Endothelial cell of umbilical vein (primary cell): ENCODE data around the gene CNOT6L. TPM values are rescaled to one million over a fixed set of nuclear protein-coding genes. Genes with fewer than 3 reads are reported as not detected.

Experiments
- BruUV-seq: library from RNA; stranded (reverse); fragments of 400-500 nt; replicated peaks from 2 replicates; lab custom pipeline; 2021; lab: Mats Ljungman, UMichigan
- CTCF ChIA-PET: fragments of 300-600, 350-600 bp; sonication (Branson Sonifier 250); formaldehyde crosslinking; loops from one replicate; lab custom pipeline; 2021; ENCODE audit warnings: antibody characterized with exemption, inconsistent platforms; lab: Charles Lee
- POLR2A ChIA-PET: fragments of 300-600, 350-600 bp; sonication (Branson Sonifier 250); formaldehyde crosslinking; loops from one replicate; lab custom pipeline; 2021; ENCODE audit warnings: antibody characterized with exemption, inconsistent platforms; lab: Charles Lee
- DNase-seq: peaks from one replicate; pipeline ENCODE4 v3.0.0-alpha.2; 2011; ENCODE audit warnings: low read depth, low spot score
- FAIRE-seq: peaks from 2 replicates; lab custom pipeline; 2011; peaks lifted over from hg19 to GRCh38; lab: Jason Lieb, UNC
- H2AFZ ChIP-seq: 2 replicates; pipeline ENCODE4 v1.6.0; 2012; ENCODE audit warnings: low read depth, low read length, control low read depth, inconsistent platforms
- H3K27ac ChIP-seq: 2 replicates; pipeline ENCODE4 v1.5.1; 2011; ENCODE audit warnings: low read depth, mild to moderate bottlenecking, control low read depth, low read length, moderate library complexity; ENCODE audit not compliant: insufficient read depth
- H3K27me3 ChIP-seq, 2 experiments: 2 replicates each; pipeline versions ENCODE4 v1.6.0 to v1.6.1; 2011; ENCODE audit warnings: low read length in 2 of 2, mixed read lengths in 1 of 2; ENCODE audit not compliant: control insufficient read depth in 2 of 2, insufficient read depth in 2 of 2
- H3K36me3 ChIP-seq, 2 experiments: 2 replicates in 1 of 2; 3 replicates in 1 of 2; pipeline ENCODE4 v1.5.1; 2011; ENCODE audit warnings: low read length in 2 of 2, mild to moderate bottlenecking in 1 of 2, moderate library complexity in 1 of 2; ENCODE audit not compliant: control insufficient read depth in 2 of 2, insufficient read depth in 2 of 2; ENCODE audit errors: extremely low read depth in 1 of 2
- H3K4me1 ChIP-seq: 3 replicates; pipeline ENCODE4 v1.5.1; 2011; ENCODE audit warnings: mild to moderate bottlenecking, low read length; ENCODE audit not compliant: control insufficient read depth, insufficient read depth; ENCODE audit errors: extremely low read depth
- H3K4me2 ChIP-seq: 2 replicates; pipeline ENCODE4 v1.6.1; 2011; ENCODE audit warnings: low read length, control low read depth, mixed read lengths; ENCODE audit not compliant: insufficient read depth
- H3K4me3 ChIP-seq, 3 experiments: fragments of 200-600 bp in 1 of 3; sonication (generic), shearing (Covaris generic) in 1 of 3; replicated peaks in 1 of 3; 2 replicates each; pipeline ENCODE4 v1.5.1; 2011 to 2016; ENCODE audit warnings: control low read depth in 3 of 3, low read length in 3 of 3, mild to moderate bottlenecking in 2 of 3, inconsistent platforms in 1 of 3, low read depth in 1 of 3, moderate library complexity in 1 of 3; ENCODE audit not compliant: insufficient read depth in 1 of 3
- H3K79me2 ChIP-seq: 2 replicates; pipeline ENCODE4 v1.6.0; 2012; ENCODE audit warnings: low read length, inconsistent platforms; ENCODE audit not compliant: control insufficient read depth, insufficient read depth
- H3K9ac ChIP-seq: replicated peaks from 2 replicates; pipeline ENCODE3; 2011; ENCODE audit warnings: low read length, control low read depth; ENCODE audit not compliant: insufficient read depth; ENCODE audit errors: extremely low read depth
- H3K9me1 ChIP-seq: replicated peaks from 3 replicates; pipeline ENCODE4 v1.6.0; 2011; ENCODE audit warnings: mild to moderate bottlenecking, low read length; ENCODE audit not compliant: control insufficient read depth, insufficient read depth; ENCODE audit errors: extremely low read depth
- H3K9me3 ChIP-seq: replicated peaks from 2 replicates; pipeline ENCODE4 v1.5.1; 2012; ENCODE audit warnings: low read length, inconsistent platforms; ENCODE audit not compliant: control insufficient read depth, insufficient read depth
- H4K20me1 ChIP-seq: replicated peaks from 2 replicates; pipeline ENCODE3; 2011; ENCODE audit warnings: mild to moderate bottlenecking, low read length; ENCODE audit not compliant: control insufficient read depth, insufficient read depth; ENCODE audit errors: extremely low read depth
- FOS ChIP-seq: IDR thresholded peaks from 2 replicates; pipeline ENCODE4 v1.6.1; 2011; ENCODE audit warnings: mild to moderate bottlenecking, low read length, moderate library complexity, borderline replicate concordance; ENCODE audit not compliant: insufficient read depth
- GATA2 ChIP-seq: IDR thresholded peaks from 2 replicates; pipeline ENCODE4 v1.7.0; 2011; ENCODE audit warnings: low read depth, mild to moderate bottlenecking, moderate library complexity, mixed read lengths, low read length; ENCODE audit not compliant: insufficient read length, insufficient read depth
- JUN ChIP-seq: IDR thresholded peaks from 2 replicates; pipeline ENCODE4 v1.6.1; 2011; ENCODE audit warnings: borderline replicate concordance, low read depth; ENCODE audit not compliant: insufficient read length, insufficient read depth
- MYC ChIP-seq: IDR thresholded peaks from one replicate; pipeline ENCODE4 v1.6.1; 2011; ENCODE audit warnings: mild to moderate bottlenecking, low read depth, low read length
- POLR2A ChIP-seq: IDR thresholded peaks from 2 replicates; pipeline ENCODE4 v1.6.1; 2012; ENCODE audit warnings: low read depth, mild to moderate bottlenecking, control low read depth, low read length
- dilution Hi-C: fragments of 300-500 bp; cut with MboI; formaldehyde crosslinking; loops from one replicate; pipeline ENCODE4 v1.15.0; 2019; ENCODE audit warnings: low sequenced_read_pairs; ENCODE audit not compliant: extremely low pct_ligation_motif_present
- intact Hi-C: fragments of 100-400 bp; cut with micrococcal nuclease; formaldehyde crosslinking; loops from one replicate; pipeline ENCODE4 v1.10.0; 2022
- polyA plus RNA-seq, 4 experiments: library from polyadenylated mRNA; depleted of rRNA in 3 of 4; stranded (reverse) in 3 of 4; unstranded in 1 of 4; fragments of >200 nt; gene quantifications; 2 replicates each; pipeline versions ENCODE4 v1.2.1 to v1.2.3, GENCODE V29; 2011 to 2012; ENCODE audit warnings: missing spikeins in 1 of 4
- total RNA-seq: library from RNA; stranded (reverse); gene quantifications from 2 replicates; pipeline ENCODE4 v1.2.3, GENCODE V29; 2021
- TF ChIP-seq, protein P1 (sequence below): IDR thresholded peaks from 2 replicates; pipeline ENCODE4 v1.6.1; 2011; ENCODE audit not compliant: insufficient read depth, insufficient read length
- TF ChIP-seq, protein P2 (sequence below), 2 donors: IDR thresholded peaks; 1 replicate in 1 of 2; 2 replicates in 1 of 2; pipeline ENCODE4 v1.5.1; 2011; ENCODE audit warnings: low read length in 2 of 2, mild to moderate bottlenecking in 2 of 2, moderate library complexity in 2 of 2, control low read depth in 1 of 2, inconsistent platforms in 1 of 2, low read depth in 1 of 2; ENCODE audit not compliant: insufficient read depth in 1 of 2; ENCODE audit errors: extremely low read depth in 1 of 2

The CNOT6L gene
- total and polyA plus RNA-seq, 2 donors (not counting 3 experiments of a cell fraction or from before 2014, with no cell fraction given), result 8.5 to 60.7 TPM

GRCh38 chr4:77845929-77846328, 26.8 kb upstream of the CNOT6L start:
- H3K4me2 ChIP-seq, result no peak overlapping the region
- H2AFZ ChIP-seq, result no peak overlapping the region
- intact Hi-C loops (no loop called here), dilution Hi-C loops (no loop called here)
- no peak for FAIRE-seq
- H3K27me3 ChIP-seq, result no peaks in the 10 kb centered on the region
- BruUV-seq, result no TSS peak
- no peaks in the 10 kb centered on the region for H4K20me1 ChIP-seq
- H3K79me2 ChIP-seq, result no peaks in the 10 kb centered on the region
- no peak overlapping the region for H3K27ac ChIP-seq
- H3K9ac ChIP-seq, result no peak overlapping the region
- ChIA-PET POLR2A (interaction anchor here (0.8 kb wide), 1 partner anchor 17 kb away, joined by 5 read pairs; the partner anchor contains the start of gene MRPL1), CTCF (interaction anchor here (1.0 to 1.4 kb wide), 4 partner anchors 10 to 45 kb away, joined by 4 to 5 read pairs (median 4); partner anchors contain the start of gene MRPL1)
- H3K9me1 ChIP-seq, result no peaks in the 10 kb centered on the region
- DNase-seq, result no peak
- no peaks in the 10 kb centered on the region for H3K36me3 ChIP-seq
- TF ChIP-seq GATA2 (no peak), JUN (no peak), POLR2A (no peak)
- TF ChIP-seq, protein P1, sequence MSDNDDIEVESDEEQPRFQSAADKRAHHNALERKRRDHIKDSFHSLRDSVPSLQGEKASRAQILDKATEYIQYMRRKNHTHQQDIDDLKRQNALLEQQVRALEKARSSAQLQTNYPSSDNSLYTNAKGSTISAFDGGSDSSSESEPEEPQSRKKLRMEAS, result no peak
- TF ChIP-seq, protein P2, sequence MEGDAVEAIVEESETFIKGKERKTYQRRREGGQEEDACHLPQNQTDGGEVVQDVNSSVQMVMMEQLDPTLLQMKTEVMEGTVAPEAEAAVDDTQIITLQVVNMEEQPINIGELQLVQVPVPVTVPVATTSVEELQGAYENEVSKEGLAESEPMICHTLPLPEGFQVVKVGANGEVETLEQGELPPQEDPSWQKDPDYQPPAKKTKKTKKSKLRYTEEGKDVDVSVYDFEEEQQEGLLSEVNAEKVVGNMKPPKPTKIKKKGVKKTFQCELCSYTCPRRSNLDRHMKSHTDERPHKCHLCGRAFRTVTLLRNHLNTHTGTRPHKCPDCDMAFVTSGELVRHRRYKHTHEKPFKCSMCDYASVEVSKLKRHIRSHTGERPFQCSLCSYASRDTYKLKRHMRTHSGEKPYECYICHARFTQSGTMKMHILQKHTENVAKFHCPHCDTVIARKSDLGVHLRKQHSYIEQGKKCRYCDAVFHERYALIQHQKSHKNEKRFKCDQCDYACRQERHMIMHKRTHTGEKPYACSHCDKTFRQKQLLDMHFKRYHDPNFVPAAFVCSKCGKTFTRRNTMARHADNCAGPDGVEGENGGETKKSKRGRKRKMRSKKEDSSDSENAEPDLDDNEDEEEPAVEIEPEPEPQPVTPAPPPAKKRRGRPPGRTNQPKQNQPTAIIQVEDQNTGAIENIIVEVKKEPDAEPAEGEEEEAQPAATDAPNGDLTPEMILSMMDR (IDR thresholded peaks at IDR 0.05; ENCODE audit: extremely low read depth in 1 of 2, insufficient read depth in 1 of 2, low read depth in 1 of 2, low read length in 2 of 2), result no peak
- peaks cover 4% of the 10 kb centered on the region for H3K4me1 ChIP-seq
- H3K4me3 ChIP-seq, result no peak overlapping the region
- H3K9me3 ChIP-seq, result no peaks in the 10 kb centered on the region

DNA sequence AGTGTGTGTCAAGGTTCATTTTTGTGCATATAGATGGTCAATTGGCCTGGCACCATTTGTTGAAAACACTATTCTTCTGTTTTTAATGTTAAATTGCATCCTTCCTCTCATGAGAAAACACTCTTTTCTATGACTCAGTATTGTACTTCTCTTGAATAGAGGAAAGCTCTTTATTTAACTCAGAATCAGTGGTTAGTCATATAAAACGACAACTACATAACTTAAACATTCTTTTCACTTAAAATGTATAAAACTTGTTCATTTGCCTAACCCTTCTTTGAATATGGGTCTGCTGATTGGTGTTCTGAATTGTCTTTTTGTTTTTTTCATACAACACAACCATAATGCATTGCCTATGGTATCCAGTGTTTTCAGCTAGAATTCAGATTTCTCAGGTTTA, 26.2 kb upstream of the CNOT6L start:
- no peak overlapping the region for H3K4me3 ChIP-seq
- FAIRE-seq (peak; percentile 33), DNase-seq (peak; percentile 41)
- H3K36me3 ChIP-seq, result no peaks in the 10 kb centered on the region
- BruUV-seq, result no TSS peak
- peaks cover 4% of the 10 kb centered on the region for H3K4me1 ChIP-seq
- POLR2A ChIA-PET, result interaction anchor here (0.8 kb wide), 1 partner anchor 17 kb away, joined by 5 read pairs; the partner anchor contains the start of gene MRPL1
- no peaks in the 10 kb centered on the region for H3K9me3 ChIP-seq
- no peak overlapping the region for H3K9ac ChIP-seq
- TF ChIP-seq FOS, result peak; percentile 25
- TF ChIP-seq MYC, result no peak
- intact Hi-C loops (no loop called here), dilution Hi-C loops (no loop called here)
- H4K20me1 ChIP-seq, result no peaks in the 10 kb centered on the region
- H3K27me3 ChIP-seq, result no peaks in the 10 kb centered on the region
- no peak overlapping the region for H3K27ac ChIP-seq
- peak overlapping the region; percentile 23 for H3K4me2 ChIP-seq
- no peaks in the 10 kb centered on the region for H3K79me2 ChIP-seq
- peak overlapping the region; percentile 23 for H2AFZ ChIP-seq
- no peaks in the 10 kb centered on the region for H3K9me1 ChIP-seq
- CTCF ChIA-PET, result interaction anchor here (1.0 to 1.4 kb wide), 5 partner anchors 10 to 150 kb away, joined by 3 to 5 read pairs (median 4); partner anchors contain the start of gene MRPL1
